Measurements from ENCODE around the gene SGSM1. TPM values are rescaled to one million over a fixed set of nuclear protein-coding genes. Genes with fewer than 3 reads are reported as not detected.

The SGSM1 gene
- total and polyA plus RNA-seq, 10 donors: 0.16 to 1.3 (median 0.53) TPM

DNA sequence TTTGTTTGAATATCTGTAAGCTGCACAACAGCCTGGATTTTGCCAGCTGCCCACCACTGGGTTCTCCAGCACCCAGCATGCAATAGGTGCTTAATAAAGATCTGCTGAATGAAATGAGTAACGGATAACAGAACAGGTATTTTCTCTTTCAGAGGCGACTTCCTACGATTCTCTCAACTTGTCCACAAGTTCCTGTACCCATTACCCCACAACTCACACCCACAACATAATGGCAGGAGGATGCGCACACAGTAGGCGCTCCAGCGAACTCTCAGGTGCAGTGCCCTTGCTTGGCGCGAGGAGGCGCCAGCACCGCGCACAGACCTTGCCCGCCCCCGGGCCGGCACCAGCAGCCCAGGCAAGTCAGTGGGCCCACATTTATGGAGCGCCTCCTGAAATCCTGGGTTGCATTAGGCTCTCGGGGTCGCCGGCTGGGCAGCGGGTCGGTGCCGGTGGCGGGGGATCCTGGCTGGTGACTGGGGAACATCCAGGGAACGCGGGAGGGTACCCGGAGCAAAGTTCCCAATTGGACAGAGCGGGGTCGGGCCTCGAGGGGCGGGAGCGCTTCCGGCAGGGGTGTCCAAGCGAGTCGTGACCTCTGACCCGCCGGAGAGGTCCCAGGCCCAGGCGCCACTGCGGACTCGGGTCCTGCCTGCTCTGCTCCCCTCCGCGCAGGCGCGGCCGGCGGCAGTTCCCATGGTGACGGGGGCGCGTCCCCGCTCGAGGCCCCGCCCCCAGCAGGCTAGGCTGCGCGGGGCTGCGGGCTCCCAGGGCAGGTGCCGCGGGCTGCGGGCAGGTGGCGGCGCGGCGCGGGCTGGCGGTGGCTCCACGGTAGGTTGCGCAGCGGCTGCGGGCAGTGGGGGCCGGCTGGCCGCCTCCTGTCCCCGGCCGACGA is 146.2 kb downstream of the SGSM1 start, which contains the start of gene KIAA1671:
Gene KIAA1671, plus strand, starts transcription at position 775 of the 895 bp plus-strand sequence. CDS start 75,284 bp downstream, outside the sequence.
- Histone ChIP-seq H3K9me3 (no peaks in the 10 kb centered on the region), H3K36me3 (no peaks in the 10 kb centered on the region), H3K4me3 (peak within 1 kb of the TSS; percentile 60 to 84 (median 75)), H3K4me1 (peaks cover 4 to 29% (median 24%) of the 10 kb centered on the region in 6 donors), H3K27ac (peak within 1 kb of the TSS in 7 of 8 donors; percentile 36 to 73 (median 65)), H3K27me3 (replicated peaks in 1 of 7) (peaks cover 0 to 80% (median 31%) of the 10 kb centered on the region in 7 donors)
- intact Hi-C loops (cut with DNase I; ENCODE audit: low total_unique reads): loop anchor here (5.0 kb wide), 1 partner anchor 95 kb away; no protein-coding TSS in a partner anchor
- DNase-seq: peak; percentile 93
- WGBS, 5 donors: 2 to 12% (median 2%) methylated on average over 10 to 71 of the region's 71 CpGs
- TF ChIP-seq POLR2AphosphoS5 (IDR thresholded peaks at IDR 0.05): peak in 2 of 3 donors; percentile 50 to 61
- TF ChIP-seq, protein P1, sequence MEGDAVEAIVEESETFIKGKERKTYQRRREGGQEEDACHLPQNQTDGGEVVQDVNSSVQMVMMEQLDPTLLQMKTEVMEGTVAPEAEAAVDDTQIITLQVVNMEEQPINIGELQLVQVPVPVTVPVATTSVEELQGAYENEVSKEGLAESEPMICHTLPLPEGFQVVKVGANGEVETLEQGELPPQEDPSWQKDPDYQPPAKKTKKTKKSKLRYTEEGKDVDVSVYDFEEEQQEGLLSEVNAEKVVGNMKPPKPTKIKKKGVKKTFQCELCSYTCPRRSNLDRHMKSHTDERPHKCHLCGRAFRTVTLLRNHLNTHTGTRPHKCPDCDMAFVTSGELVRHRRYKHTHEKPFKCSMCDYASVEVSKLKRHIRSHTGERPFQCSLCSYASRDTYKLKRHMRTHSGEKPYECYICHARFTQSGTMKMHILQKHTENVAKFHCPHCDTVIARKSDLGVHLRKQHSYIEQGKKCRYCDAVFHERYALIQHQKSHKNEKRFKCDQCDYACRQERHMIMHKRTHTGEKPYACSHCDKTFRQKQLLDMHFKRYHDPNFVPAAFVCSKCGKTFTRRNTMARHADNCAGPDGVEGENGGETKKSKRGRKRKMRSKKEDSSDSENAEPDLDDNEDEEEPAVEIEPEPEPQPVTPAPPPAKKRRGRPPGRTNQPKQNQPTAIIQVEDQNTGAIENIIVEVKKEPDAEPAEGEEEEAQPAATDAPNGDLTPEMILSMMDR (IDR thresholded peaks at IDR 0.05 in 8 of 11, conservative IDR thresholded peaks at IDR 0.05 in 3 of 11): peak; percentile 78 to 91 (median 88)
- TF ChIP-seq POLR2A (IDR thresholded peaks at IDR 0.05): no peak

DNA sequence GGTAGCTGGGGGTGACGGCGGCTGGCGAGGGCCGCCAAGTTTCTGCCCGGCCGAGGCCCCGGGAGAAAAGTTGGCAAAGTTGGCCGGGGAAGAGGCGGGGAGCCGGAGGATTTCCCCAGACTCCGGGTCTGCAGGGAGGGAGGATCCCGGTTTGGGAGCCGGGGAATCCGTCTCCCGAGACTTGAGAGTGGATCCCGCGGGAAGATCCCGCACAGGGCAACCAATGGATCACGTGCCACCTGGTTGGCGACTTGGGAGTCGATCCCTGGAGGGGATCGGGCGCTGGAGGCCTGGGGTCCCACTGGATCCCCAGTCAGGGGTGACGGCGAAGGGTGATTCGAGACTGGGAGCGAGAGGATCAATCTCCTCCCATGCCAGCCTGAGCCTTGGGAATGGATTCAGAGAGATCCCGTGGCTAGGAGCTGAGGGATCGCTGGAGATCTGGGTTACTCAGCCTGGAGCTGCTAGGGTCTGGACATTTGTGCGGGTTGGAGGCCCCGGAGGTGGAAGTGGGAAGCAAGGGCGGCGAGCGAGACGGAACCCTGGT is 146.9 kb downstream of the SGSM1 start:
- TF ChIP-seq POLR2A (IDR thresholded peaks at IDR 0.05) (no peak), POLR2AphosphoS5 (IDR thresholded peaks at IDR 0.05) (no peak)
- TF ChIP-seq, protein P1 (IDR thresholded peaks at IDR 0.05 in 8 of 11, conservative IDR thresholded peaks at IDR 0.05 in 3 of 11): no peak
- WGBS, 5 donors: 1 to 2% (median 1%) methylated on average over 28 to 35 of the region's 35 CpGs
- no peaks in the 10 kb centered on the region for H3K36me3 ChIP-seq
- peak; percentile 78 for DNase-seq
- intact Hi-C loops (cut with DNase I; ENCODE audit: low total_unique reads): loop anchor here (5.0 kb wide), 1 partner anchor 94 kb away; no protein-coding TSS in a partner anchor
- no peaks in the 10 kb centered on the region for H3K9me3 ChIP-seq
- peaks cover 4 to 29% (median 24%) of the 10 kb centered on the region in 6 donors for H3K4me1 ChIP-seq
- peak overlapping the region; percentile 60 to 84 (median 75) for H3K4me3 ChIP-seq
- peak overlapping the region in 7 of 8 donors; percentile 36 to 73 (median 65) for H3K27ac ChIP-seq
- H3K27me3 ChIP-seq (replicated peaks in 1 of 7): peaks cover 0 to 75% (median 31%) of the 10 kb centered on the region in 7 donors

DNA sequence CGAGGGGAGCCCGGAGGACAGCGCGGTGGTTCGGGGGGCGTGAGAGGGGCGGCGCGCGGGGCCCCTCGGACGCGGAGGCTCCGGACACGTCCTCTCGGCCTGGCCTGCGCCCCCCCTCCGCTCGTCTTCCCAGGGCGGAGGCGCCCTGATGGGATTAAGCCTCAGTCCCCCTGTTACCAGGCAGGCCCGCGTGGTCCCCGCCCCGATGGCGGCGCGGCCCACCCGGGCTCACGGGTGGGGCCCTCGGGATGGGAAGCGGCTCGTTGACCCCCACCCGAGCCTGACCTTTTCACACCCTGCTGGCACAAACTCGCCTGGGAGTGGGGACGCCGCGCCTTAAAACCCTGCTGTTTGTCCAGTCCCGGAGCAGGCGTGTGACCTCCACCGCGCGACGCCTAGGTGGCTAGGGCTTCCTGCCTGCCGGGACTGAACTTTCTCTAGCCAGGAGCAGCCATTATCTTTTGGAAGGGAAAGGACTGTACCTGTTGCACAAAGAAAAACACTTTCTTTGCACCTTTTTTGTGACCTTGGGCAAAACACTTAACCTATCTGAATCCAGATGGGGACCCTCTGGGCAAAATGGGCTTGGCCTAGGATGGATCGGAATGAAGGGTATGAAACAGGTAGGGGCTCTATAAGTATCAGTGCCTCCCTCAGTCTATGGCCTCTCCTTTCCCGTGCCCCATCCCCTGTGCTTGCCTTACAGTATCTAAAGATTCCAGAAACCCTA is 147.5 kb downstream of the SGSM1 start:
- Histone ChIP-seq H3K4me1 (peaks cover 4 to 29% (median 24%) of the 10 kb centered on the region in 6 donors), H3K9me3 (no peaks in the 10 kb centered on the region), H3K27me3 (replicated peaks in 1 of 7) (peaks cover 0 to 68% (median 31%) of the 10 kb centered on the region in 7 donors), H3K4me3 (peak overlapping the region; percentile 60 to 84 (median 75)), H3K36me3 (no peaks in the 10 kb centered on the region), H3K27ac (peak overlapping the region in 7 of 8 donors; percentile 36 to 73 (median 65))
- TF ChIP-seq POLR2AphosphoS5 (IDR thresholded peaks at IDR 0.05): peak in 2 of 3 donors; percentile 36 to 44
- TF ChIP-seq, protein P1 (IDR thresholded peaks at IDR 0.05 in 8 of 11, conservative IDR thresholded peaks at IDR 0.05 in 3 of 11): no peak
- intact Hi-C loops (cut with DNase I; ENCODE audit: low total_unique reads): loop anchor here (5.0 kb wide), 1 partner anchor 94 kb away; no protein-coding TSS in a partner anchor
- WGBS, 5 donors: 9 to 14% (median 12%) methylated on average over 24 to 47 of the region's 47 CpGs
- no peak for DNase-seq
